Fibroblast of lung (primary cell): ENCODE data around the gene MS4A4E. TPM values are rescaled to one million over a fixed set of nuclear protein-coding genes. Genes with fewer than 3 reads are reported as not detected.

Source experiments
- DNase-seq, 2 donors: peaks; one replicate each; pipeline versions ENCODE4 v3.0.0 to v3.0.0-alpha.2; 2010; ENCODE audit warnings: low read depth in 2 of 2
- H2AFZ ChIP-seq: 2 replicates; pipeline ENCODE4 v1.5.1; 2012; ENCODE audit warnings: low read length, control low read depth, inconsistent platforms
- H3K27ac ChIP-seq: 2 replicates; pipeline ENCODE4 v1.5.1; 2011; ENCODE audit warnings: low read length, control low read depth; ENCODE audit not compliant: insufficient read depth
- H3K27me3 ChIP-seq: 2 replicates; pipeline ENCODE4 v1.5.1; 2011; ENCODE audit warnings: mild to moderate bottlenecking, low read length; ENCODE audit not compliant: control insufficient read depth, insufficient read depth
- H3K36me3 ChIP-seq: 2 replicates; pipeline ENCODE4 v1.5.1; 2011; ENCODE audit warnings: low read length; ENCODE audit not compliant: control insufficient read depth, insufficient read depth
- H3K4me1 ChIP-seq: 2 replicates; pipeline ENCODE4 v1.5.1; 2011; ENCODE audit warnings: low read length; ENCODE audit not compliant: control insufficient read depth, insufficient read depth; ENCODE audit errors: extremely low read depth
- H3K4me2 ChIP-seq: 2 replicates; pipeline ENCODE4 v1.5.1; 2011; ENCODE audit warnings: low read length, control low read depth; ENCODE audit not compliant: insufficient read depth; ENCODE audit errors: extremely low read depth
- H3K4me3 ChIP-seq, 4 experiments: fragments of 200-600 bp in 1 of 4; sonication (generic) in 1 of 4; replicated peaks in 1 of 4; 2 replicates each; pipeline ENCODE4 v1.5.1; 2011 to 2016; ENCODE audit warnings: low read length in 4 of 4, low read depth in 3 of 4, mild to moderate bottlenecking in 3 of 4, control low read depth in 2 of 4, inconsistent platforms in 1 of 4, mixed read lengths in 1 of 4; ENCODE audit not compliant: insufficient read depth in 1 of 4; ENCODE audit errors: control extremely low read depth in 1 of 4
- H3K79me2 ChIP-seq: 2 replicates; pipeline ENCODE4 v1.5.1; 2012; ENCODE audit warnings: mild to moderate bottlenecking, low read length, inconsistent platforms; ENCODE audit not compliant: control insufficient read depth, insufficient read depth
- H3K9ac ChIP-seq: 2 replicates; pipeline ENCODE4 v1.5.1; 2011; ENCODE audit warnings: mild to moderate bottlenecking, low read length, control low read depth; ENCODE audit not compliant: insufficient read depth
- H3K9me3 ChIP-seq: 2 replicates; pipeline ENCODE4 v1.5.1; 2012; ENCODE audit warnings: low read depth, low read length; ENCODE audit not compliant: control insufficient read depth, insufficient read depth
- H4K20me1 ChIP-seq: 2 replicates; pipeline ENCODE4 v1.5.1; 2011; ENCODE audit warnings: low read length; ENCODE audit not compliant: control insufficient read depth, insufficient read depth; ENCODE audit errors: extremely low read depth
- CTCF ChIP-seq, 2 donors: IDR thresholded peaks in 1 of 2; conservative IDR thresholded peaks in 1 of 2; 1 replicate in 1 of 2; 2 replicates in 1 of 2; pipeline ENCODE4 v1.5.1; 2011 to 2012; ENCODE audit warnings: low read length in 2 of 2, control low read depth in 1 of 2, inconsistent platforms in 1 of 2, low read depth in 1 of 2, mild to moderate bottlenecking in 1 of 2
- EZH2 ChIP-seq: IDR thresholded peaks from 2 replicates; pipeline ENCODE4 v1.5.1; 2012; ENCODE audit warnings: low read length, control low read depth, mild to moderate bottlenecking; ENCODE audit errors: missing control alignments
- polyA plus RNA-seq, 2 donors: library from polyadenylated mRNA; depleted of rRNA in 1 of 2; stranded (reverse) in 1 of 2; unstranded in 1 of 2; fragments of >200 nt; gene quantifications; 2 replicates each; pipeline ENCODE4 v1.2.1, GENCODE V29; 2011 to 2012; ENCODE audit warnings: missing spikeins in 1 of 2
- total RNA-seq: library from RNA; depleted of rRNA; stranded (reverse); fragments of >200 nt; gene quantifications from 2 replicates; pipeline ENCODE4 v1.2.1, GENCODE V29; 2014

Gene MS4A4E
- total and polyA plus RNA-seq, 2 donors (not counting 1 experiment from before 2014, with no cell fraction given): not detected

- Histone ChIP-seq H3K4me1 (no peaks in the 10 kb centered on the region), H3K79me2 (no peaks in the 10 kb centered on the region), H4K20me1 (no peaks in the 10 kb centered on the region), H3K36me3 (no peaks in the 10 kb centered on the region), H2AFZ (no peak overlapping the region), H3K9me3 (no peaks in the 10 kb centered on the region), H3K9ac (no peak overlapping the region), H3K4me3 (no peak overlapping the region), H3K27me3 (no peaks in the 10 kb centered on the region), H3K27ac (no peak overlapping the region), H3K4me2 (no peak overlapping the region)
- no peak for DNase-seq
- TF ChIP-seq CTCF (conservative IDR thresholded peaks at IDR 0.05 in 1 of 2, IDR thresholded peaks at IDR 0.05 in 1 of 2; ENCODE audit: low read depth in 1 of 2, low read length in 2 of 2) (no peak), EZH2 (no peak)
Measured at GRCh38 chr11:60282286-60282685, 39.3 kb upstream of the MS4A4E start.

DNA sequence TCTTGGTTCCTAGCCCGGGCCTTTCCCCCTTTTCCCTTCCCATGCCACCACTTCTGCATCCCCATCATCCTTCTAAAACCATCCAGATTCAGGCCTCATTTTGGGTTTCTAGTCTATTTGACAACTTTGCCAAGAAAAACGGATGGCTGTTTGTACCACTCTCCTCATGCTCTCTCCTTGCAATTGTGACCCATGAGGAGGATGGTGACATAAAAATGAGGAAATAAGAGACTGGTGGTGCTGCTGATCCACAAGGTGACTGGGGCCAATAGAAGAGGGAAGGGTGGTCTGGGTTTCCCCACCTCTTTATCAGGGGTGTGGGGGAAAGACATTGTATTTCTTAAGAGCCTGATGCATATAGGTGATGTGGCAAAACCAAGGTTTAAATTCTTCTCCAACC, 38.5 kb upstream of the MS4A4E start:
- Histone ChIP-seq H4K20me1 (no peaks in the 10 kb centered on the region), H3K4me2 (no peak overlapping the region), H2AFZ (no peak overlapping the region), H3K9me3 (no peaks in the 10 kb centered on the region), H3K27me3 (no peaks in the 10 kb centered on the region), H3K27ac (no peak overlapping the region), H3K4me1 (no peaks in the 10 kb centered on the region), H3K36me3 (no peaks in the 10 kb centered on the region), H3K4me3 (no peak overlapping the region), H3K9ac (no peak overlapping the region), H3K79me2 (no peaks in the 10 kb centered on the region)
- no peak for TF ChIP-seq CTCF (conservative IDR thresholded peaks at IDR 0.05 in 1 of 2, IDR thresholded peaks at IDR 0.05 in 1 of 2; ENCODE audit: low read depth in 1 of 2, low read length in 2 of 2)
- TF ChIP-seq EZH2: no peak
- no peak for DNase-seq

GRCh38 chr11:60280412-60280811, 37.5 kb upstream of the MS4A4E start, which contains the start of gene MS4A4A:
MS4A4A (plus strand) TSS chr11:60280666; CDS start chr11:60280676, 10 bp downstream.
- H3K4me1 ChIP-seq: no peaks in the 10 kb centered on the region
- H3K4me3 ChIP-seq: no peak within 1 kb of the TSS
- H3K36me3 ChIP-seq: no peaks in the 10 kb centered on the region
- H3K79me2 ChIP-seq: no peaks in the 10 kb centered on the region
- no peak for TF ChIP-seq EZH2
- no peak for TF ChIP-seq CTCF (conservative IDR thresholded peaks at IDR 0.05 in 1 of 2, IDR thresholded peaks at IDR 0.05 in 1 of 2; ENCODE audit: low read depth in 1 of 2, low read length in 2 of 2)
- H3K27ac ChIP-seq: no peak within 1 kb of the TSS
- DNase-seq: no peak
- H3K4me2 ChIP-seq: no peak within 1 kb of the TSS
- H3K9ac ChIP-seq: no peak within 1 kb of the TSS
- no peaks in the 10 kb centered on the region for H3K27me3 ChIP-seq
- no peaks in the 10 kb centered on the region for H4K20me1 ChIP-seq
- H2AFZ ChIP-seq: no peak within 1 kb of the TSS
- no peaks in the 10 kb centered on the region for H3K9me3 ChIP-seq
